HepG2 (cell line): Measurements from ENCODE around the gene AADAT. TPM values are rescaled to one million over a fixed set of nuclear protein-coding genes. Genes with fewer than 3 reads are reported as not detected.

ENCODE experiments used
- AGO2 ChIP-seq: fragments of 200-400 bp; formaldehyde crosslinking; optimal IDR thresholded peaks from 2 replicates; pipeline ENCODE3; 2017; ENCODE audit warnings: mild to moderate bottlenecking, low read depth, low read length, moderate library complexity
- AKAP8 ChIP-seq: sonication (generic); formaldehyde crosslinking; IDR thresholded peaks from 2 replicates; pipeline ENCODE4 v1.5.1; 2020; ENCODE audit warnings: mild to moderate bottlenecking, missing genetic modification reagents
- CC2D1A ChIP-seq: sonication (generic); formaldehyde crosslinking; IDR thresholded peaks from 2 replicates; pipeline ENCODE4 v1.8.1; 2023; ENCODE audit warnings: mild to moderate bottlenecking, missing genetic modification reagents
- CENPBD1 ChIP-seq: sonication (generic); formaldehyde crosslinking; IDR thresholded peaks from 2 replicates; pipeline ENCODE4 v1.8.0; 2022; ENCODE audit warnings: missing genetic modification reagents, low read depth, mild to moderate bottlenecking, borderline replicate concordance
- ESRRA ChIP-seq: sonication (generic); formaldehyde crosslinking; IDR thresholded peaks from 2 replicates; pipeline ENCODE4 v1.5.1; 2020; ENCODE audit warnings: mild to moderate bottlenecking, low read depth, missing genetic modification reagents
- GLMP ChIP-seq: sonication (generic); formaldehyde crosslinking; IDR thresholded peaks from 2 replicates; pipeline ENCODE4 v1.9.0; 2021; ENCODE audit warnings: missing genetic modification reagents, mild to moderate bottlenecking, borderline replicate concordance
- HOXA9 ChIP-seq: sonication (generic); formaldehyde crosslinking; IDR thresholded peaks from 2 replicates; pipeline ENCODE4 v1.8.1; 2022; ENCODE audit warnings: missing genetic modification reagents, mild to moderate bottlenecking, moderate library complexity, borderline replicate concordance
- MXD3 ChIP-seq: IDR thresholded peaks from 2 replicates; pipeline ENCODE4 v1.6.1; 2016; ENCODE audit warnings: mild to moderate bottlenecking, missing biosample characterization, missing genetic modification reagents
- NFYC ChIP-seq: IDR thresholded peaks from 2 replicates; pipeline ENCODE4 v1.6.1; 2016; ENCODE audit warnings: missing genetic modification reagents, missing compliant biosample characterization
- RAD21 ChIP-seq: fragments of 450-650 bp; formaldehyde crosslinking; IDR thresholded peaks from 2 replicates; pipeline ENCODE4 v1.5.0; 2020; ENCODE audit warnings: mild to moderate bottlenecking
- TIGD3 ChIP-seq: sonication (generic); formaldehyde crosslinking; IDR thresholded peaks from 2 replicates; pipeline ENCODE4 v1.5.1; 2020; ENCODE audit warnings: mild to moderate bottlenecking, missing genetic modification reagents, borderline replicate concordance
- ZBTB4 ChIP-seq: sonication (generic); formaldehyde crosslinking; IDR thresholded peaks from 2 replicates; pipeline ENCODE4 v1.4.0; 2020; ENCODE audit warnings: missing genetic modification reagents, mild to moderate bottlenecking, borderline replicate concordance
- ZNF281 ChIP-seq: sonication (generic); formaldehyde crosslinking; IDR thresholded peaks from 2 replicates; pipeline ENCODE4 v1.4.0; 2020; ENCODE audit warnings: missing genetic modification reagents, borderline replicate concordance
- ZNF296 ChIP-seq: sonication (generic); formaldehyde crosslinking; conservative IDR thresholded peaks from 2 replicates; pipeline ENCODE4 v1.5.0; 2020; ENCODE audit warnings: mild to moderate bottlenecking, missing genetic modification reagents
- ZNF619 ChIP-seq: sonication (generic); formaldehyde crosslinking; IDR thresholded peaks from 2 replicates; pipeline ENCODE4 v1.4.0; 2020; ENCODE audit warnings: mild to moderate bottlenecking, missing genetic modification reagents
- ZNF841 ChIP-seq: sonication (generic); formaldehyde crosslinking; IDR thresholded peaks from 2 replicates; pipeline ENCODE4 v1.8.1; 2023; ENCODE audit warnings: missing genetic modification reagents, borderline replicate concordance
- polyA plus RNA-seq, 8 experiments: library from polyadenylated mRNA; depleted of rRNA in 3 of 8; stranded (reverse) in 7 of 8; unstranded in 1 of 8; fragments of >200 nt; fragmentation: Illumina TruSeq in 4 of 8; extraction: Trizol in 4 of 8; gene quantifications; 2 replicates each; pipeline versions ENCODE4 v1.2.1 to v1.2.3, GENCODE V29; 2011 to 2016; ENCODE audit warnings: low read depth in 4 of 8, missing spikeins in 1 of 8, mixed read lengths in 1 of 8; ENCODE audit not compliant: insufficient read depth in 1 of 8
- total RNA-seq, 5 experiments: library from RNA; depleted of rRNA; stranded (reverse); fragments of >200 nt; fragmentation: Illumina TruSeq; extraction: Trizol; gene quantifications; 2 replicates each; pipeline ENCODE4 v1.2.3, GENCODE V29; 2016; ENCODE audit warnings: low read depth in 1 of 5

The AADAT gene
- total and polyA plus RNA-seq, 2 of the 13 experiments (the other 11 are each of a cell fraction or from before 2014, with no cell fraction given) = 6.1 to 9.1 TPM

GRCh38 chr4:170089668-170090351 lies at the start of gene AADAT (continued):
- TF ChIP-seq CENPBD1 (no peak), AKAP8 (CRISPR knock-in tag) (0 out of 2 replicates have a peak, but pooled peaks have one; percentile 26), CC2D1A (no peak), HOXA9 (CRISPR knock-in tag) (0 out of 2 replicates have a peak, but pooled peaks have one; percentile 54), TIGD3 (CRISPR knock-in tag) (no peak), AGO2 (no peak), NFYC (CRISPR knock-in tag) (no peak), MXD3 (peak; percentile 64; the same call in 1 of the 2 replicates), RAD21 (CRISPR knock-in tag) (peak; percentile 95), ZNF619 (no peak), ZNF281 (no peak), ZNF841 (no peak), ZNF296 (CRISPR knock-in tag) (no peak), GLMP (CRISPR knock-in tag) (no peak), ESRRA (CRISPR knock-in tag) (peak; percentile 64), ZBTB4 (CRISPR knock-in tag) (no peak)
